ENCODE results near the gene PSMB7. TPM values are rescaled to one million over a fixed set of nuclear protein-coding genes. Genes with fewer than 3 reads are reported as not detected.

The PSMB7 gene
- total RNA-seq, 5 donors from 2014 or later (not counting 1 experiment from before 2014, with no cell fraction given), result 62.6 to 75.8 (median 68.6) TPM

- Histone ChIP-seq H3K9me3 (no peaks in the 10 kb centered on the region), H3K27ac (ENCODE audit: low read length) (no peak overlapping the region), H3K36me3 (ENCODE audit: control insufficient read depth in 2 of 2, extremely low read depth in 1 of 2, insufficient read depth in 1 of 2, low read length in 1 of 2) (no peaks in the 10 kb centered on the region), H3K4me1 (ENCODE audit: control insufficient read depth in 1 of 2, extremely low read depth in 1 of 2, insufficient read depth in 2 of 2, low read length in 2 of 2) (no peaks in the 10 kb centered on the region), H3K4me3 (ENCODE audit: control insufficient read depth in 1 of 2, extremely low read depth in 1 of 2, low read length in 1 of 2) (no peak overlapping the region), H3K27me3 (replicated peaks in 1 of 2; ENCODE audit: control insufficient read depth in 2 of 2, extremely low read depth in 1 of 2, insufficient read depth in 2 of 2, low read length in 1 of 2) (peaks cover 2 to 34% of the 10 kb centered on the region in 2 experiments)
- ChIA-PET POLR2A (no interaction called here), CTCF (no interaction called here)
- no peak overlapping the region for H3K27ac Mint-ChIP-seq
- DNase-seq (no peak), ATAC-seq (replicated peaks in 1 of 4) (no peak)
- 85% methylated on average over 13 of the region's 15 CpGs for WGBS (ENCODE audit: insufficient coverage)
- H3K9me3 Mint-ChIP-seq, result peaks cover 0 to 6% (median 4%) of the 10 kb centered on the region in 3 donors
- H3K4me3 Mint-ChIP-seq, result no peak overlapping the region
- H3K36me3 Mint-ChIP-seq, result no peaks in the 10 kb centered on the region
- H3K27me3 Mint-ChIP-seq, result peaks cover 5 to 14% of the 10 kb centered on the region in 2 donors
- peaks cover 0 to 1% (median under 1%) of the 10 kb centered on the region in 3 donors for H3K4me1 Mint-ChIP-seq
Observed at GRCh38 chr9:124456341-124457078, 41.3 kb upstream of the PSMB7 start.

GRCh38 chr9:124455820-124456219, 40.6 kb upstream of the PSMB7 start:
- Mint-ChIP-seq H3K9me3 (peaks cover 0 to 6% (median 4%) of the 10 kb centered on the region in 3 donors), H3K27me3 (peaks cover 8 to 21% of the 10 kb centered on the region in 2 donors), H3K27ac (no peak overlapping the region), H3K4me3 (no peak overlapping the region), H3K4me1 (peaks cover 0 to 7% (median 2%) of the 10 kb centered on the region in 3 donors), H3K36me3 (no peaks in the 10 kb centered on the region)
- Histone ChIP-seq H3K27ac (ENCODE audit: low read length) (no peak overlapping the region), H3K27me3 (replicated peaks in 1 of 2; ENCODE audit: control insufficient read depth in 2 of 2, extremely low read depth in 1 of 2, insufficient read depth in 2 of 2, low read length in 1 of 2) (peaks cover 3 to 41% of the 10 kb centered on the region in 2 experiments), H3K4me3 (ENCODE audit: control insufficient read depth in 1 of 2, extremely low read depth in 1 of 2, low read length in 1 of 2) (no peak overlapping the region), H3K9me3 (no peaks in the 10 kb centered on the region), H3K4me1 (ENCODE audit: control insufficient read depth in 1 of 2, extremely low read depth in 1 of 2, insufficient read depth in 2 of 2, low read length in 2 of 2) (peaks cover 0 to under 1% of the 10 kb centered on the region in 2 experiments), H3K36me3 (ENCODE audit: control insufficient read depth in 2 of 2, extremely low read depth in 1 of 2, insufficient read depth in 1 of 2, low read length in 1 of 2) (no peaks in the 10 kb centered on the region)
- ATAC-seq (replicated peaks in 1 of 4), result no peak
- ChIA-PET CTCF (interaction anchor here in 1 of 2 donors (0.7 kb wide), 1 partner anchor 97 kb away, joined by 3 read pairs; no protein-coding TSS in a partner anchor), POLR2A (no interaction called here)
- 68% methylated on average over 5 of the region's 7 CpGs for WGBS (ENCODE audit: insufficient coverage)
- DNase-seq, result no peak

GRCh38 chr9:124454791-124455443, 39.7 kb upstream of the PSMB7 start:
- DNase-seq (no peak), ATAC-seq (replicated peaks in 1 of 4) (no peak)
- CTCF ChIA-PET, result interaction anchor here in 1 of 2 donors (0.7 kb wide), 1 partner anchor 98 kb away, joined by 3 read pairs; no protein-coding TSS in a partner anchor
- peaks cover 9 to 27% of the 10 kb centered on the region in 2 donors for H3K27me3 Mint-ChIP-seq
- peaks cover 0 to 6% of the 10 kb centered on the region in 2 experiments for H3K4me1 ChIP-seq (ENCODE audit: control insufficient read depth in 1 of 2, extremely low read depth in 1 of 2, insufficient read depth in 2 of 2, low read length in 2 of 2)
- H3K4me3 ChIP-seq (ENCODE audit: control insufficient read depth in 1 of 2, extremely low read depth in 1 of 2, low read length in 1 of 2), result no peak overlapping the region
- H3K36me3 ChIP-seq (ENCODE audit: control insufficient read depth in 2 of 2, extremely low read depth in 1 of 2, insufficient read depth in 1 of 2, low read length in 1 of 2), result no peaks in the 10 kb centered on the region
- H3K27ac Mint-ChIP-seq, result no peak overlapping the region
- peaks cover 0 to 8% (median 2%) of the 10 kb centered on the region in 3 donors for H3K4me1 Mint-ChIP-seq
- H3K9me3 Mint-ChIP-seq, result no peaks in the 10 kb centered on the region
- no peak overlapping the region for H3K27ac ChIP-seq (ENCODE audit: low read length)
- 95% methylated on average over 11 of the region's 14 CpGs for WGBS (ENCODE audit: insufficient coverage)
- H3K36me3 Mint-ChIP-seq, result no peaks in the 10 kb centered on the region
- H3K27me3 ChIP-seq (replicated peaks in 1 of 2; ENCODE audit: control insufficient read depth in 2 of 2, extremely low read depth in 1 of 2, insufficient read depth in 2 of 2, low read length in 1 of 2), result peaks cover 3 to 50% of the 10 kb centered on the region in 2 experiments
- H3K4me3 Mint-ChIP-seq, result no peak overlapping the region
- POLR2A ChIA-PET, result no interaction called here
- no peaks in the 10 kb centered on the region for H3K9me3 ChIP-seq

- CTCF ChIA-PET, result no interaction called here
Observed at GRCh38 chr9:124454296-124454695, 39.1 kb upstream of the PSMB7 start.

GRCh38 chr9:124453586-124454191, 38.4 kb upstream of the PSMB7 start:
- CTCF ChIA-PET, result no interaction called here
- H3K4me3 Mint-ChIP-seq, result no peak overlapping the region

More at GRCh38 chr9:124454296-124454695, 39.1 kb upstream of the PSMB7 start:
- peaks cover 15 to 34% of the 10 kb centered on the region in 2 donors for H3K27me3 Mint-ChIP-seq
- H3K36me3 Mint-ChIP-seq, result no peaks in the 10 kb centered on the region
- Histone ChIP-seq H3K9me3 (no peaks in the 10 kb centered on the region), H3K4me1 (ENCODE audit: control insufficient read depth in 1 of 2, extremely low read depth in 1 of 2, insufficient read depth in 2 of 2, low read length in 2 of 2) (peaks cover 0 to 6% of the 10 kb centered on the region in 2 experiments), H3K27me3 (replicated peaks in 1 of 2; ENCODE audit: control insufficient read depth in 2 of 2, extremely low read depth in 1 of 2, insufficient read depth in 2 of 2, low read length in 1 of 2) (peaks cover 3 to 56% of the 10 kb centered on the region in 2 experiments), H3K27ac (ENCODE audit: low read length) (no peak overlapping the region), H3K4me3 (ENCODE audit: control insufficient read depth in 1 of 2, extremely low read depth in 1 of 2, low read length in 1 of 2) (no peak overlapping the region), H3K36me3 (ENCODE audit: control insufficient read depth in 2 of 2, extremely low read depth in 1 of 2, insufficient read depth in 1 of 2, low read length in 1 of 2) (no peaks in the 10 kb centered on the region)
- no peak for DNase-seq
- ATAC-seq (replicated peaks in 1 of 4), result no peak
- 76% methylated on average over 8 of the region's 9 CpGs for WGBS (ENCODE audit: insufficient coverage)
- H3K9me3 Mint-ChIP-seq, result no peaks in the 10 kb centered on the region
- no peak overlapping the region for H3K4me3 Mint-ChIP-seq
- H3K27ac Mint-ChIP-seq, result no peak overlapping the region
- H3K4me1 Mint-ChIP-seq, result peaks cover 0 to 8% (median 2%) of the 10 kb centered on the region in 3 donors
- POLR2A ChIA-PET, result no interaction called here

More at GRCh38 chr9:124453586-124454191, 38.4 kb upstream of the PSMB7 start:
- POLR2A ChIA-PET, result interaction anchor here in 1 of 2 donors (0.5 kb wide), 1 partner anchor 21 kb away, joined by 5 read pairs; no protein-coding TSS in a partner anchor
- H3K27me3 ChIP-seq (replicated peaks in 1 of 2; ENCODE audit: control insufficient read depth in 2 of 2, extremely low read depth in 1 of 2, insufficient read depth in 2 of 2, low read length in 1 of 2), result peaks cover 3 to 61% of the 10 kb centered on the region in 2 experiments
- 39% methylated on average over 28 of the region's 35 CpGs for WGBS (ENCODE audit: insufficient coverage)
- Mint-ChIP-seq H3K27ac (no peak overlapping the region), H3K36me3 (no peaks in the 10 kb centered on the region), H3K27me3 (peaks cover 18 to 38% of the 10 kb centered on the region in 2 donors), H3K4me1 (peaks cover 0 to 8% (median 2%) of the 10 kb centered on the region in 3 donors), H3K9me3 (no peaks in the 10 kb centered on the region)
- H3K4me3 ChIP-seq (ENCODE audit: control insufficient read depth in 1 of 2, extremely low read depth in 1 of 2, low read length in 1 of 2), result no peak overlapping the region
- ATAC-seq (replicated peaks in 1 of 4) (no peak), DNase-seq (no peak)
- H3K9me3 ChIP-seq, result no peaks in the 10 kb centered on the region
- no peak overlapping the region for H3K27ac ChIP-seq (ENCODE audit: low read length)
- H3K36me3 ChIP-seq (ENCODE audit: control insufficient read depth in 2 of 2, extremely low read depth in 1 of 2, insufficient read depth in 1 of 2, low read length in 1 of 2), result no peaks in the 10 kb centered on the region
- H3K4me1 ChIP-seq (ENCODE audit: control insufficient read depth in 1 of 2, extremely low read depth in 1 of 2, insufficient read depth in 2 of 2, low read length in 2 of 2), result peaks cover 0 to 6% of the 10 kb centered on the region in 2 experiments

All from T-cell (primary cell).